Spleen (tissue), 11 donors: ENCODE results near the gene UBE3B. TPM values are rescaled to one million over a fixed set of nuclear protein-coding genes. Genes with fewer than 3 reads are reported as not detected.
A peak's percentile ranks its signal among the peaks of the same experiment; 100 is the strongest.

Source experiments
- DNase-seq: peaks from one replicate; pipeline ENCODE4 v3.0.0-alpha.2; 2020
- H3K27ac ChIP-seq, 8 donors: fragments of 200-600 bp; sonication (generic) in 7 of 8; 1 replicate in 4 of 8; 2 replicates in 4 of 8; pipeline versions ENCODE4 v1.5.0 to v1.8.0; 2016 to 2021; ENCODE audit warnings: inconsistent platforms in 4 of 8, mild to moderate bottlenecking in 4 of 8, moderate library complexity in 1 of 8
- H3K27me3 ChIP-seq, 7 donors: fragments of 200-600 bp; sonication (generic) in 6 of 7; replicated peaks in 1 of 7; 1 replicate in 4 of 7; 2 replicates in 3 of 7; pipeline versions ENCODE4 v1.5.0 to v1.8.0; 2016 to 2021; ENCODE audit warnings: inconsistent platforms in 3 of 7, mild to moderate bottlenecking in 1 of 7
- H3K36me3 ChIP-seq, 6 donors: fragments of 200-600 bp; sonication (generic) in 5 of 6; 1 replicate in 4 of 6; 2 replicates in 2 of 6; pipeline versions ENCODE4 v1.5.0 to v1.8.0; 2016 to 2021; ENCODE audit warnings: inconsistent platforms in 2 of 6
- H3K4me1 ChIP-seq, 6 donors: fragments of 200-600 bp; sonication (generic) in 5 of 6; 1 replicate in 3 of 6; 2 replicates in 3 of 6; pipeline versions ENCODE4 v1.5.0 to v1.8.0; 2016 to 2021; ENCODE audit warnings: inconsistent platforms in 3 of 6
- H3K4me3 ChIP-seq, 8 donors: fragments of 200-600 bp; sonication (generic) in 7 of 8; 1 replicate in 4 of 8; 2 replicates in 4 of 8; pipeline versions ENCODE4 v1.5.0 to v1.8.0; 2016 to 2021; ENCODE audit warnings: inconsistent platforms in 4 of 8, mild to moderate bottlenecking in 4 of 8, moderate library complexity in 2 of 8
- H3K9me3 ChIP-seq, 8 donors: fragments of 200-600 bp; sonication (generic) in 7 of 8; 1 replicate in 4 of 8; 2 replicates in 4 of 8; pipeline versions ENCODE4 v1.5.0 to v1.8.0; 2016 to 2021; ENCODE audit warnings: inconsistent platforms in 4 of 8
- POLR2A ChIP-seq, 3 donors: fragments of 450-650 bp; IDR thresholded peaks; one replicate each; pipeline ENCODE4 v1.5.1; 2017; ENCODE audit warnings: antibody characterized with exemption in 3 of 3, mild to moderate bottlenecking in 1 of 3
- POLR2AphosphoS5 ChIP-seq, 3 donors: sonication (generic); formaldehyde crosslinking; IDR thresholded peaks; one replicate each; pipeline ENCODE4 v1.5.1; 2017; ENCODE audit warnings: antibody characterized with exemption in 3 of 3
- WGBS, 5 donors: extraction: QIAGEN DNeasy Blood & Tissue Kit in 3 of 5; methylation state at CpG; one replicate each; pipeline versions ENCODE4 v1.1.5 to v1.1.7; 2013 to 2018; 5-methylcytosine and 5-hydroxymethylcytosine counted together
- intact Hi-C: fragments of 100-400 bp; cut with DNase I; formaldehyde crosslinking; loops from one replicate; pipeline ENCODE4 v1.15.0; 2023; ENCODE audit warnings: low total_unique reads
- polyA plus RNA-seq, 3 donors: library from polyadenylated mRNA; stranded (reverse); fragments of 200-250 nt; gene quantifications; one replicate each; pipeline ENCODE4 v1.2.1, GENCODE V29; 2013
- total RNA-seq, 7 donors: library from RNA; depleted of rRNA in 3 of 7; stranded (reverse); fragments of >200 nt in 3 of 7; fragmentation: NEBNext Ultra II Directional in 4 of 7; extraction: Animal tissue kit (Norgen Biotek cat#: 25700) in 4 of 7; gene quantifications; one replicate each; pipeline versions ENCODE4 v1.1.0 to v1.2.1, GENCODE V29; 2016 to 2021
- TF ChIP-seq, protein P1 (sequence below), 11 experiments: fragments of 200-600 bp in 7 of 11; fragments of 450-650 bp in 4 of 11; sonication (generic) in 4 of 11; IDR thresholded peaks in 8 of 11; conservative IDR thresholded peaks in 3 of 11; 1 replicate in 7 of 11; 2 replicates in 4 of 11; pipeline versions ENCODE4 v1.4.0 to v1.8.0; 2016 to 2021; ENCODE audit warnings: antibody characterized with exemption in 11 of 11, inconsistent platforms in 4 of 11, mild to moderate bottlenecking in 1 of 11
- donor health status: healthy with polysubstance abuse.
- donor health status: DM: no; HTN: no; CAD: no; lungs with moderate emphysema.
- donor health status: DM: no; HTN: no; CAD: no.
- donor health status: Bipolar disorder and iron deficiency.
- donor health status: healthy.
- donor health status: DM: no; HTN: no; CAD: no.
- donor health status: DM: yes; HTN: yes; CAD: no.

The UBE3B gene
- total and polyA plus RNA-seq, 10 donors, result 5.7 to 63.1 (median 42.3) TPM

DNA sequence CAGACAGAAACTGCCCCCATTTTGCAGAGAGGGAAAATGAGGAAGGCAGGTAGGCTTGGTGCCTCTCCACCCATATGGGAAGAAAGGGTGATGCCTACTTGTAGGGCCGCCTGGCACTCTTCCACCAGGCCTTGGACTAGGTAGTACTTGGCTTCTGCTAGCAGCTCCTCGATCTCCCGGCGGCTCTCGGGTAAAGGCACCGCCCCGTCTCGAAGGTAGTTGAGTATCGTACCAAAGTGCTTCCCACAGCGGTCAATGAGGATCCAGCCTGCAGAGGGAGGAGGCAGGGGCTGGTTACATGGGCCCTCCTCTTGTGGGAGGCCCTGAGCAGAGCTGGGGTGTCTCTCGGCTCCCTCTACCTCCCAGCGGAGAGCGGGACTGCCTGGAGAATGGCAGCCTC lies 16.9 kb upstream of the UBE3B start:
- TF ChIP-seq POLR2AphosphoS5 (IDR thresholded peaks at IDR 0.05) (peak in 1 of 3 donors; percentile 24), POLR2A (IDR thresholded peaks at IDR 0.05) (no peak)
- H3K27ac ChIP-seq, result peak overlapping the region; percentile 17 to 87 (median 82)
- H3K36me3 ChIP-seq, result peaks cover under 1 to 78% (median 39%) of the 10 kb centered on the region in 6 donors
- WGBS, 5 donors, result 85 to 93% (median 88%) methylated on average over 10 to 13 of the region's 13 CpGs
- DNase-seq, result no peak
- H3K4me3 ChIP-seq, result no peak overlapping the region
- no peaks in the 10 kb centered on the region for H3K27me3 ChIP-seq
- intact Hi-C loops, result no loop called here
- H3K4me1 ChIP-seq, result peaks cover 38 to 85% (median 61%) of the 10 kb centered on the region in 6 donors
- H3K9me3 ChIP-seq, result no peaks in the 10 kb centered on the region

DNA sequence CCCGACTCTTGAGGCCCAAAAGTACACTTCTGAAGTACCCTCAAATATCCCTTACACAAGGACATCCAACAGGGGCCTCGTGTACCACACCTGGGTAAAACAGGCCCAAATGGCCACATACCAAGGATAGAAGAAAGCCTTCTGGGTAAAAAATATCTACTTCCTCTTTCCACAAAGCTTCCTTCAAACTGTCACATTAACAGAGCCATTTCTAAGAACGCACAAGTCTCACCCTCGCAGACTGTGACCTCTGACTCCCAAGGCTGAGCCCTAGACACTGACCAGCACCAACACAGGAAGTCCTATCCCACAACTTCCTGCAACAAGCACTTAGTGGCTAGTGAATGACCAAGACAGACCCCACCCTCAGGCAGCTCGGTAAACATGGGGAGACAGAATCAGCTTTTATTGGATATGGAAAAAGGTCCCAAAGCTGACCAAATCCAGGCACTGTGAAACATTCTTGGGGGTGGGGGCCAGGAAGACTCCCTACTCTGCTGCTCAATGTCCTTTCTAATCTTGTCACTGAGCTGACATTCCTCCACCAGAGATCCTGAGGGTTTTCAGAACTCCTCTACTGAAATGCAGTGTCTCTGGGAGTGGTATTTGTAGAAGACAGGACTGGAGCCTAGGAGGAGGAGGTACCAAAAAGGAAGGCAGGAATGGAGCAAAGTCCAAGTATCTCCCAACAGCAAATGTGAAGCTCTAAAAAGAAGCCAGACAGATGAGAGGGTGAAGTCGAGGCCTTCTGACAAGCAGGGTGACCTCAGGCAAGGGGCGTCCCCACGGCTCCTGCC lies 16.2 kb upstream of the UBE3B start:
- peaks cover 39 to 92% (median 66%) of the 10 kb centered on the region in 6 donors for H3K4me1 ChIP-seq
- H3K27me3 ChIP-seq, result no peaks in the 10 kb centered on the region
- intact Hi-C loops, result no loop called here
- peaks cover 0 to 78% (median 33%) of the 10 kb centered on the region in 6 donors for H3K36me3 ChIP-seq
- 45 to 50% (median 49%) methylated on average over 8 of the region's 8 CpGs for WGBS, 5 donors
- no peaks in the 10 kb centered on the region for H3K9me3 ChIP-seq
- H3K27ac ChIP-seq, result peak overlapping the region; percentile 48 to 87 (median 82)
- TF ChIP-seq, protein P1, sequence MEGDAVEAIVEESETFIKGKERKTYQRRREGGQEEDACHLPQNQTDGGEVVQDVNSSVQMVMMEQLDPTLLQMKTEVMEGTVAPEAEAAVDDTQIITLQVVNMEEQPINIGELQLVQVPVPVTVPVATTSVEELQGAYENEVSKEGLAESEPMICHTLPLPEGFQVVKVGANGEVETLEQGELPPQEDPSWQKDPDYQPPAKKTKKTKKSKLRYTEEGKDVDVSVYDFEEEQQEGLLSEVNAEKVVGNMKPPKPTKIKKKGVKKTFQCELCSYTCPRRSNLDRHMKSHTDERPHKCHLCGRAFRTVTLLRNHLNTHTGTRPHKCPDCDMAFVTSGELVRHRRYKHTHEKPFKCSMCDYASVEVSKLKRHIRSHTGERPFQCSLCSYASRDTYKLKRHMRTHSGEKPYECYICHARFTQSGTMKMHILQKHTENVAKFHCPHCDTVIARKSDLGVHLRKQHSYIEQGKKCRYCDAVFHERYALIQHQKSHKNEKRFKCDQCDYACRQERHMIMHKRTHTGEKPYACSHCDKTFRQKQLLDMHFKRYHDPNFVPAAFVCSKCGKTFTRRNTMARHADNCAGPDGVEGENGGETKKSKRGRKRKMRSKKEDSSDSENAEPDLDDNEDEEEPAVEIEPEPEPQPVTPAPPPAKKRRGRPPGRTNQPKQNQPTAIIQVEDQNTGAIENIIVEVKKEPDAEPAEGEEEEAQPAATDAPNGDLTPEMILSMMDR (IDR thresholded peaks at IDR 0.05 in 8 of 11, conservative IDR thresholded peaks at IDR 0.05 in 3 of 11), result no peak
- TF ChIP-seq POLR2A (IDR thresholded peaks at IDR 0.05), result peak in 1 of 3 donors; percentile 9
- TF ChIP-seq POLR2AphosphoS5 (IDR thresholded peaks at IDR 0.05), result peak in 1 of 3 donors; percentile 85
- DNase-seq, result peak; percentile 76
- no peak overlapping the region for H3K4me3 ChIP-seq

DNA sequence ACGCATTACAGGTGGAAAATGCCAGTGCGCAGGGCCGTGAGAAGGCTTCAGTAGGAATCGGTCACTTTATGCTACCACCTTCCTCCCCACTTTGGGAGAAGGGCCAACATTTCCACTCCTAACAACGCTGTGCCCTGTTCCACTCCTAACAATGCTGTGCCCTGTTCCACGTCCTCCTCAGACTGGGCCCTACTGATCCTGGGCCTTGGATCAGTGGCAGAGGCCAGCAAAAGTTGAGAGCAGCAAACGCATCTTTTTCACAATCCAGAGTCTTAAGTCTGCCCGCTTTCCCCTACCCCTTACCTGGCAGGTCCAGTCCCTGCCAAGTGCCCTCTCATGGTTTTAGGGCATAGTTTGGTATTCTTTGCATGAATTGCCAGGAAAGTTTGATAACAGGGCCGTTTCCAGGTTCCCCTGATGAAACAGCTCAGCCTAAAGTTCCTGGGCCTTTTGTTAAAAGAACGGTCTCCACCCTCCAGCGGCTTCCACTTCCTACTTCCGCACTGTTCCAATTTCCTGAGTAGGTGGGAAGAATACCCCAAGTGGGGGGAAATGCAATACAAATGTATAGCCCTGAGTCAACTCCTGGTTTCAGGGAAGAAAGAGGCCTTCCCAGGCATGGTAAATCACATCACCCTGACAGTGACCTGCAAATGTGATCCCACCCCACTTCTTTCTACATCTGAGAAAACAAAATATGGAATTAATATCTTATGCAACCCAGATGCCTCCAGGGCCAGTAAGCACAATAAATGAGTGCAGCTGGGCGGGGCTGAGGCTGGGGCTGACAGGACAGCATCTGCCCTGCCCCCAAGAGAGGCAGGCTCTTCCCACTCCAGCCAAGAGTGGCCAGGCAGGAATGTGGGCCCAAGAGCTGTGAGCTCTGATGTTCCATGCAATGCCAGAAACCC lies 15.3 kb upstream of the UBE3B start:
- peak overlapping the region; percentile 48 to 87 (median 82) for H3K27ac ChIP-seq
- H3K9me3 ChIP-seq, result no peaks in the 10 kb centered on the region
- no peaks in the 10 kb centered on the region for H3K27me3 ChIP-seq
- peaks cover 0 to 78% (median 31%) of the 10 kb centered on the region in 6 donors for H3K36me3 ChIP-seq
- H3K4me1 ChIP-seq, result peaks cover 45 to 100% (median 72%) of the 10 kb centered on the region in 6 donors
- peak; percentile 82 for DNase-seq
- 69 to 87% (median 71%) methylated on average over 13 of the region's 13 CpGs for WGBS, 5 donors
- intact Hi-C loops, result no loop called here
- no peak overlapping the region for H3K4me3 ChIP-seq
- peak; percentile 46 to 55 (median 48) for TF ChIP-seq POLR2AphosphoS5 (IDR thresholded peaks at IDR 0.05)
- TF ChIP-seq, protein P1 (IDR thresholded peaks at IDR 0.05 in 8 of 11, conservative IDR thresholded peaks at IDR 0.05 in 3 of 11), result no peak
- TF ChIP-seq POLR2A (IDR thresholded peaks at IDR 0.05), result no peak

DNA sequence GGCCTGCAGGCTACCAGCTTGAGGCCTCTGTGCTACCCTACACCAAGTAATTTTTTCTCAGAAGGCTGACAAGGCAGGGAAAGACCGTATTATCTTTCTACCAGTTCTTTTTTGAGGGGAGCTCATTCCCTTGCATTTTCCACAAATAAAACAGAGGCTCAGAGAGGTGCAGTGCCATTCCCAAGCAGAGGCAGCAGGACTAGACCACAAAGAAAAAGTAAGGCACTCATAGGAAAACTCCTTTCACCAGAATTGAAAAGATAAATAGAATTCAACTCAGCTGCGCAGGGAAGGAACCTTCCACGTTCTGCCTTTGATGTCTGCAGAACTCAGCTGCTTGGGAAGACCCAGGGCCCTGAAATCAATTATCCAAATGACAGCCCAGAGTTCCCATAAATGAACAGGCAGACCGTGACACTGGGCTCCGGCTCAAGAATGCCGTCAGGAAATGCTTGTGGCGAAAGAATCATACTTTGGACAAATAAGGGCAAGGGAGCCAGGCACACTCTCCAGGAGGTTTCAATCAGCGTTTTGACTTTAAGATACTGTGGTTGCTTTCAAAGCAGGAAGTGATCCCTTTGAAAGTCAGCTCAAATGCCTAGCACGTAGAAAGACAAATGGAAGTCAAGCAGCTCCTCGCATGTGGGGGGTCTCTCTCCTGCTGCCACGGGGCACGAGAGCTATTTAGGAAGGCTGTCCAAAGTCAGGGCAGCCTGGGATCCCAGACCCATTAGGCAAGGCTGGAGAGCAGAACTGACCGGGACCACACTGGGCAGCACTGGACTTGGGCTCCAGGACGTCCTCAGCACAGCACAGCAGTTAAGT lies 14.4 kb upstream of the UBE3B start:
- Histone ChIP-seq H3K4me1 (peaks cover 45 to 100% (median 76%) of the 10 kb centered on the region in 6 donors), H3K4me3 (no peak overlapping the region)

More for the DNA sequence above, 14.4 kb upstream of the UBE3B start:
- Histone ChIP-seq H3K27me3 (no peaks in the 10 kb centered on the region), H3K27ac (peak overlapping the region; percentile 29 to 87 (median 82)), H3K36me3 (peaks cover 0 to 78% (median 28%) of the 10 kb centered on the region in 6 donors), H3K9me3 (no peaks in the 10 kb centered on the region)
- no peak for TF ChIP-seq POLR2A (IDR thresholded peaks at IDR 0.05)
- peak in 2 of 3 donors; percentile 58 to 87 for TF ChIP-seq POLR2AphosphoS5 (IDR thresholded peaks at IDR 0.05)
- TF ChIP-seq, protein P1 (IDR thresholded peaks at IDR 0.05 in 8 of 11, conservative IDR thresholded peaks at IDR 0.05 in 3 of 11), result no peak
- intact Hi-C loops, result no loop called here
- peak; percentile 70 for DNase-seq
- WGBS, 5 donors, result 34 to 43% (median 37%) methylated on average over 14 of the region's 14 CpGs
